ENCODE data around the gene WNT3A.

GRCh38 chr1:228001738-228002535, 4.9 kb upstream of the WNT3A start:
- TF ChIP-seq CTCF (IDR thresholded peaks at IDR 0.05; ENCODE audit: low read length) (no peak), EZH2 (IDR thresholded peaks at IDR 0.05; ENCODE audit: borderline replicate concordance, low read length) (no peak)

Data from OCI-LY1 (cell line).